Gastroesophageal sphincter (tissue), 4 donors: ENCODE results near the gene DCTN1. TPM values are rescaled to one million over a fixed set of nuclear protein-coding genes. Genes with fewer than 3 reads are reported as not detected.

Experiments
- ATAC-seq: fragments of 150-250 bp; one replicate; pipeline ENCODE4 v1.9.1; 2016; ENCODE audit warnings: mild to moderate bottlenecking, moderate library complexity
- H3K27ac ChIP-seq, 4 donors: fragments of 200-600 bp; sonication (generic) in 3 of 4; 1 replicate in 3 of 4; 2 replicates in 1 of 4; pipeline ENCODE4 v1.5.1; 2016 to 2019
- H3K27me3 ChIP-seq: fragments of 200-600 bp; sonication (generic); one replicate; pipeline ENCODE4 v1.5.1; 2019
- H3K36me3 ChIP-seq, 2 donors: fragments of 200-600 bp; sonication (generic); one replicate each; pipeline ENCODE4 v1.5.1; 2019; ENCODE audit warnings: control low read depth in 1 of 2
- H3K4me1 ChIP-seq, 3 donors: fragments of 200-600 bp; sonication (generic); 1 replicate in 2 of 3; 2 replicates in 1 of 3; pipeline ENCODE4 v1.5.1; 2016 to 2019; ENCODE audit warnings: control low read depth in 2 of 3
- H3K4me3 ChIP-seq, 2 donors: fragments of 200-600 bp; sonication (generic); one replicate each; pipeline ENCODE4 v1.5.1; 2019; ENCODE audit warnings: mild to moderate bottlenecking in 1 of 2, moderate library complexity in 1 of 2
- H3K9me3 ChIP-seq, 3 donors: fragments of 200-600 bp; sonication (generic); one replicate each; pipeline ENCODE4 v1.5.1; 2017 to 2019; ENCODE audit warnings: control low read depth in 2 of 3
- CTCF ChIP-seq, 4 experiments: fragments of 200-600 bp in 2 of 4; fragments of 450-650 bp in 2 of 4; sonication (generic) in 1 of 4; IDR thresholded peaks; one replicate each; pipeline ENCODE4 v1.5.1; 2017 to 2019; ENCODE audit warnings: antibody characterized with exemption in 4 of 4, mild to moderate bottlenecking in 2 of 4, moderate library complexity in 2 of 4
- EP300 ChIP-seq: sonication (generic); formaldehyde crosslinking; IDR thresholded peaks from one replicate; pipeline ENCODE4 v1.6.1; 2017; ENCODE audit warnings: antibody characterized with exemption, mild to moderate bottlenecking
- POLR2A ChIP-seq, 2 donors: fragments of 450-650 bp; IDR thresholded peaks; one replicate each; pipeline ENCODE4 v1.6.1; 2017; ENCODE audit warnings: antibody characterized with exemption in 2 of 2, mild to moderate bottlenecking in 2 of 2, moderate library complexity in 1 of 2
- POLR2AphosphoS5 ChIP-seq: sonication (generic); formaldehyde crosslinking; IDR thresholded peaks from one replicate; pipeline ENCODE4 v1.6.1; 2017; ENCODE audit warnings: antibody characterized with exemption
- WGBS, 2 donors: methylation state at CpG; one replicate each; pipeline ENCODE4 v1.1.5; 2018; ENCODE audit warnings: low coverage in 1 of 2; 5-methylcytosine and 5-hydroxymethylcytosine counted together
- total RNA-seq, 4 donors: library from RNA; depleted of rRNA; stranded (reverse); fragments of >200 nt; gene quantifications; one replicate each; pipeline ENCODE4 v1.1.0, GENCODE V29; 2016

Gene DCTN1
- total RNA-seq, 4 donors from 2014 or later = 132 to 197 (median 170) TPM

- Histone ChIP-seq H3K4me1 (peaks cover 0 to 55% (median 20%) of the 10 kb centered on the region in 3 donors), H3K9me3 (no peaks in the 10 kb centered on the region), H3K27ac (peak overlapping the region in 3 of 4 donors; percentile 69 to 78 (median 77)), H3K27me3 (no peaks in the 10 kb centered on the region), H3K4me3 (peak overlapping the region; percentile 4 to 48), H3K36me3 (peaks cover 0 to 52% of the 10 kb centered on the region in 2 donors)
- no peak for TF ChIP-seq EP300
- TF ChIP-seq POLR2AphosphoS5 = no peak
- TF ChIP-seq POLR2A (IDR thresholded peaks at IDR 0.05) = no peak
- no peak for TF ChIP-seq CTCF (IDR thresholded peaks at IDR 0.05)
- 26% methylated on average over 5 of the region's 19 CpGs; no CpG with 5 or more reads in 1 of the 2 donors for WGBS, 2 donors
- peak; percentile 97 for ATAC-seq
These were observed 5.5 kb downstream of the DCTN1 start for GRCh38 chr2:74374509-74375205.

GRCh38 chr2:74373985-74374384 lies 6.1 kb downstream of the DCTN1 start:
- TF ChIP-seq POLR2AphosphoS5 = no peak
- TF ChIP-seq CTCF (IDR thresholded peaks at IDR 0.05) = no peak
- TF ChIP-seq EP300 = no peak
- no peak for TF ChIP-seq POLR2A (IDR thresholded peaks at IDR 0.05)
- H3K4me3 ChIP-seq = peak overlapping the region in 1 of 2 donors; percentile 48
- peaks cover 0 to 59% of the 10 kb centered on the region in 2 donors for H3K36me3 ChIP-seq
- no peaks in the 10 kb centered on the region for H3K27me3 ChIP-seq
- WGBS, 2 donors = 28% methylated on average over 3 of the region's 8 CpGs; no CpG with 5 or more reads in 1 of the 2 donors
- H3K27ac ChIP-seq = peak overlapping the region in 3 of 4 donors; percentile 69 to 78 (median 77)
- no peak for ATAC-seq
- no peaks in the 10 kb centered on the region for H3K9me3 ChIP-seq
- H3K4me1 ChIP-seq = peaks cover 0 to 49% (median 13%) of the 10 kb centered on the region in 3 donors

GRCh38 chr2:74373221-74373676 lies 6.9 kb downstream of the DCTN1 start:
- Histone ChIP-seq H3K9me3 (no peaks in the 10 kb centered on the region), H3K4me3 (no peak overlapping the region), H3K27ac (peak overlapping the region in 2 of 4 donors; percentile 77 to 78), H3K4me1 (peaks cover 0 to 43% (median 13%) of the 10 kb centered on the region in 3 donors), H3K36me3 (peaks cover 0 to 65% of the 10 kb centered on the region in 2 donors), H3K27me3 (no peaks in the 10 kb centered on the region)
- no peak for ATAC-seq
- no peak for TF ChIP-seq CTCF (IDR thresholded peaks at IDR 0.05)
- TF ChIP-seq POLR2A (IDR thresholded peaks at IDR 0.05) = no peak
- no peak for TF ChIP-seq EP300
- no peak for TF ChIP-seq POLR2AphosphoS5
- no CpG with 5 or more reads among the region's 5 CpGs for WGBS, 2 donors

- ATAC-seq = no peak
- Histone ChIP-seq H3K36me3 (peaks cover 0 to 65% of the 10 kb centered on the region in 2 donors), H3K27ac (peak overlapping the region in 1 of 4 donors; percentile 78), H3K4me3 (no peak overlapping the region), H3K27me3 (no peaks in the 10 kb centered on the region), H3K4me1 (peaks cover 0 to 43% (median 13%) of the 10 kb centered on the region in 3 donors), H3K9me3 (no peaks in the 10 kb centered on the region)
- 59% methylated on average over 3 of the region's 6 CpGs; no CpG with 5 or more reads in 1 of the 2 donors for WGBS, 2 donors
- TF ChIP-seq POLR2AphosphoS5 (no peak), EP300 (no peak), CTCF (IDR thresholded peaks at IDR 0.05) (no peak), POLR2A (IDR thresholded peaks at IDR 0.05) (no peak)
These were observed 7.4 kb downstream of the DCTN1 start for GRCh38 chr2:74372674-74373073.

- H3K27me3 ChIP-seq = no peaks in the 10 kb centered on the region
- no peaks in the 10 kb centered on the region for H3K9me3 ChIP-seq
- 100% methylated on average over 2 of the region's 9 CpGs; no CpG with 5 or more reads in 1 of the 2 donors for WGBS, 2 donors
- no peak overlapping the region for H3K27ac ChIP-seq
- no peak overlapping the region for H3K4me3 ChIP-seq
- no peak for TF ChIP-seq CTCF (IDR thresholded peaks at IDR 0.05)
- TF ChIP-seq POLR2AphosphoS5 = no peak
- no peak for TF ChIP-seq POLR2A (IDR thresholded peaks at IDR 0.05)
- no peak for TF ChIP-seq EP300
- peaks cover 0 to 43% (median 13%) of the 10 kb centered on the region in 3 donors for H3K4me1 ChIP-seq
- no peak for ATAC-seq
- peaks cover 0 to 65% of the 10 kb centered on the region in 2 donors for H3K36me3 ChIP-seq
These were observed 8.7 kb downstream of the DCTN1 start for GRCh38 chr2:74371421-74371820.
